Hepatocyte (in vitro differentiated cells): Measurements from ENCODE around the gene RPA3.

Experiments
- CTCF ChIP-seq: fragments of 200-600 bp; sonication (generic); IDR thresholded peaks from 2 replicates; pipeline ENCODE4 v1.5.1; 2016; ENCODE audit warnings: antibody characterized with exemption, mild to moderate bottlenecking; ENCODE audit not compliant: poor library complexity
- EZH2 ChIP-seq: fragments of 200-600 bp; sonication (generic); IDR thresholded peaks from 2 replicates; pipeline ENCODE4 v1.6.1; 2016; ENCODE audit warnings: antibody characterized with exemption, mild to moderate bottlenecking, borderline replicate concordance

GRCh38 chr7:7612519-7612918, 105.9 kb downstream of the RPA3 start:
- TF ChIP-seq CTCF (no peak), EZH2 (no peak)
